Measurements from ENCODE around the gene NUMB. TPM values are rescaled to one million over a fixed set of nuclear protein-coding genes. Genes with fewer than 3 reads are reported as not detected.
A peak's percentile ranks its signal among the peaks of the same experiment; 100 is the strongest.

Gene NUMB
- total and polyA plus RNA-seq, 2 donors (not counting 3 experiments of a cell fraction or from before 2014, with no cell fraction given), result 128 to 164 TPM

GRCh38 chr14:73461478-73462047 is 3.2 kb upstream of the NUMB start:
- peaks cover 16% of the 10 kb centered on the region for H3K79me2 ChIP-seq (ENCODE audit: control insufficient read depth, insufficient read depth, low read length)
- H2AFZ ChIP-seq (ENCODE audit: low read depth, low read length), result peak overlapping the region; percentile 57
- BruUV-seq (replicated peaks), result no TSS peak
- H3K9ac ChIP-seq (replicated peaks; ENCODE audit: extremely low read depth, insufficient read depth, low read length), result peak overlapping the region; percentile 37
- H3K4me1 ChIP-seq (ENCODE audit: control insufficient read depth, extremely low read depth, insufficient read depth, low read length), result peaks cover 77% of the 10 kb centered on the region
- FAIRE-seq (no peak), DNase-seq (ENCODE audit: low read depth, low spot score) (peak; percentile 34)
- POLR2A ChIA-PET, result interaction anchor here (1.3 kb wide), 1 partner anchor 10 kb away, joined by 3 read pairs; no protein-coding TSS in a partner anchor
- peak overlapping the region; percentile 70 for H3K27ac ChIP-seq (ENCODE audit: insufficient read depth, low read depth, low read length)
- no peaks in the 10 kb centered on the region for H3K9me1 ChIP-seq (replicated peaks; ENCODE audit: control insufficient read depth, extremely low read depth, insufficient read depth, low read length)
- no peaks in the 10 kb centered on the region for H4K20me1 ChIP-seq (replicated peaks; ENCODE audit: control insufficient read depth, extremely low read depth, insufficient read depth, low read length)
- intact Hi-C loops (cut with micrococcal nuclease) (loop anchor here (2.0 kb wide), 1 partner anchor 29 kb away; the partner anchor contains the start of gene RIOX1), dilution Hi-C loops (cut with MboI; ENCODE audit: extremely low pct_ligation_motif_present, low sequenced_read_pairs) (loop anchor here (25.0 kb wide), 2 partner anchors 174 to 274 kb away; no protein-coding TSS in a partner anchor)
- CTCF ChIA-PET, result interaction anchor here (1.0 to 11.6 kb wide), 4 partner anchors 11 to 166 kb away, joined by 3 to 123 read pairs (median 15); no protein-coding TSS in a partner anchor
- H3K9me3 ChIP-seq (replicated peaks; ENCODE audit: control insufficient read depth, insufficient read depth, low read length), result no peaks in the 10 kb centered on the region
- H3K27me3 ChIP-seq (ENCODE audit: control insufficient read depth in 2 of 2, insufficient read depth in 2 of 2, low read length in 2 of 2), result no peaks in the 10 kb centered on the region
- H3K4me3 ChIP-seq (replicated peaks in 1 of 3; ENCODE audit: insufficient read depth in 1 of 3, low read depth in 1 of 3, low read length in 3 of 3), result peak overlapping the region in 1 of 3 experiments; percentile 12
- TF ChIP-seq POLR2AphosphoS5 (IDR thresholded peaks at IDR 0.05; ENCODE audit: insufficient read depth, low read depth, low read length) (no peak), FOS (IDR thresholded peaks at IDR 0.05; ENCODE audit: borderline replicate concordance, insufficient read depth, low read length) (no peak), GATA2 (IDR thresholded peaks at IDR 0.05; ENCODE audit: insufficient read depth, insufficient read length, low read depth, low read length) (peak; percentile 29)
- H3K4me2 ChIP-seq (ENCODE audit: insufficient read depth, low read length), result peak overlapping the region; percentile 52
- no peaks in the 10 kb centered on the region for H3K36me3 ChIP-seq (ENCODE audit: control insufficient read depth in 2 of 2, extremely low read depth in 1 of 2, insufficient read depth in 2 of 2, low read length in 2 of 2)

GRCh38 chr14:73460691-73461127 is 2.4 kb upstream of the NUMB start:
- CTCF ChIA-PET, result interaction anchor here (1.3 to 11.6 kb wide), 2 partner anchors 11 to 165 kb away, joined by 5 to 123 read pairs; no protein-coding TSS in a partner anchor
- peak overlapping the region in 1 of 3 experiments; percentile 12 for H3K4me3 ChIP-seq (replicated peaks in 1 of 3; ENCODE audit: insufficient read depth in 1 of 3, low read depth in 1 of 3, low read length in 3 of 3)
- intact Hi-C loops (cut with micrococcal nuclease), result no loop called here
- H3K9me3 ChIP-seq (replicated peaks; ENCODE audit: control insufficient read depth, insufficient read depth, low read length), result no peaks in the 10 kb centered on the region
- H3K9ac ChIP-seq (replicated peaks; ENCODE audit: extremely low read depth, insufficient read depth, low read length), result peak overlapping the region; percentile 37
- no peaks in the 10 kb centered on the region for H3K27me3 ChIP-seq (ENCODE audit: control insufficient read depth in 2 of 2, insufficient read depth in 2 of 2, low read length in 2 of 2)
- no peaks in the 10 kb centered on the region for H3K36me3 ChIP-seq (ENCODE audit: control insufficient read depth in 2 of 2, extremely low read depth in 1 of 2, insufficient read depth in 2 of 2, low read length in 2 of 2)
- DNase-seq (ENCODE audit: low read depth, low spot score) (peak; percentile 92), FAIRE-seq (peak; percentile 44)
- dilution Hi-C loops (cut with MboI; ENCODE audit: extremely low pct_ligation_motif_present, low sequenced_read_pairs), result loop anchor here (25.0 kb wide), 2 partner anchors 173 to 273 kb away; no protein-coding TSS in a partner anchor
- TF ChIP-seq POLR2AphosphoS5 (IDR thresholded peaks at IDR 0.05; ENCODE audit: insufficient read depth, low read depth, low read length) (no peak), EZH2 (IDR thresholded peaks at IDR 0.05; ENCODE audit: borderline replicate concordance, low read depth, low read length, severe bottlenecking) (no peak), FOS (IDR thresholded peaks at IDR 0.05; ENCODE audit: borderline replicate concordance, insufficient read depth, low read length) (peak; percentile 95), JUN (IDR thresholded peaks at IDR 0.05; ENCODE audit: borderline replicate concordance, insufficient read depth, insufficient read length, low read depth) (peak; percentile 71), GATA2 (IDR thresholded peaks at IDR 0.05; ENCODE audit: insufficient read depth, insufficient read length, low read depth, low read length) (peak; percentile 72), POLR2A (IDR thresholded peaks at IDR 0.05; ENCODE audit: low read depth, low read length) (peak; percentile 36)
- H2AFZ ChIP-seq (ENCODE audit: low read depth, low read length), result no peak overlapping the region
- no TSS peak for BruUV-seq (replicated peaks)
- H3K4me2 ChIP-seq (ENCODE audit: insufficient read depth, low read length), result peak overlapping the region; percentile 52
- peaks cover 74% of the 10 kb centered on the region for H3K4me1 ChIP-seq (ENCODE audit: control insufficient read depth, extremely low read depth, insufficient read depth, low read length)
- no peaks in the 10 kb centered on the region for H3K9me1 ChIP-seq (replicated peaks; ENCODE audit: control insufficient read depth, extremely low read depth, insufficient read depth, low read length)
- H3K27ac ChIP-seq (ENCODE audit: insufficient read depth, low read depth, low read length), result peak overlapping the region; percentile 70
- POLR2A ChIA-PET, result interaction anchor here (1.0 kb wide), 1 partner anchor 11 kb away, joined by 3 read pairs; no protein-coding TSS in a partner anchor
- no peaks in the 10 kb centered on the region for H4K20me1 ChIP-seq (replicated peaks; ENCODE audit: control insufficient read depth, extremely low read depth, insufficient read depth, low read length)
- peaks cover 24% of the 10 kb centered on the region for H3K79me2 ChIP-seq (ENCODE audit: control insufficient read depth, insufficient read depth, low read length)

All from endothelial cell of umbilical vein (primary cell).